CD4-positive, alpha-beta T cell treated with Interleukin-2 at 100 ng/mL for 4 hours (primary cell): ENCODE measurements around the gene BARX1.
"Not testable (repeated sequence)": the region's sequence is repeated elsewhere in the genome, so short reads cannot be mapped to it uniquely, and the experiment has no call there.

Experiments used
- DNase-seq: peaks from one replicate; pipeline ENCODE4 v3.0.0-alpha.2; 2020; ENCODE audit warnings: low spot score

Gene BARX1

DNA sequence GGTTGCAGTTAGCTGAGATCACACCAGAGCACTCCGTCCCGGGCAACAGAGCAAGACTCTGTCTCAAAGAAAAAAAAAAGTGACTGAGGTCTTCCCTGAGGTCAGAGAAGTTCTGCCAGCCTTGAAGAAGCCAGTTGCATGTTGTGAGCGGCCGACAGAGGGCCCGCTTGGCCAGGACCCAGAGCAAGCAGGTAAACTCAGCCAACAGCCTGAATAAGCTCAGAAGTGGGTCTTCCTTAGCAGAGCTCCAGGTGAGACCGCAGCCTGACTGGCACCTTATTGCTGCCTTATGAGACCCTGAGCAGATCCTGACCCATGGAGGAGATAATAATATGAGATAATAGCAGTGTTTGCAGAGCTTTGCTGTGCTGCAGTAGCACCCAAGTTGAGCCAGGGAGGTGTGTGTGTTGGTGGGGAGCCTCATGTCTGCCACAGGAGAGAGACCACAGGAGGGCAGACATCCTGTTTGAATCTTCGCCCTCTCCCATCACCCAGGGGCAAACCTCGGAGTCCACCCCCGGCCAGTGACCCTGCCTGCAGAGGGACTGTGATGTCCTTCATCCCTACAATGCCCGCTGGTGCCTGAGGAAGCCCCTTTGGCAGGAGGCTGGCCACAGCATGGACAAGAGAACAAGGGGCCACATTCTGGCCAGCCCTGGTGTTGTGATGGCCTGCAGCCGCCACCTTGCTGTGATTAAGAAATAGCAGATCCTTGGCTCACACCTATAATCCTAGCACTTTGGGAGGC lies 10.8 kb upstream of the BARX1 start:
- DNase-seq, result no peak

DNA sequence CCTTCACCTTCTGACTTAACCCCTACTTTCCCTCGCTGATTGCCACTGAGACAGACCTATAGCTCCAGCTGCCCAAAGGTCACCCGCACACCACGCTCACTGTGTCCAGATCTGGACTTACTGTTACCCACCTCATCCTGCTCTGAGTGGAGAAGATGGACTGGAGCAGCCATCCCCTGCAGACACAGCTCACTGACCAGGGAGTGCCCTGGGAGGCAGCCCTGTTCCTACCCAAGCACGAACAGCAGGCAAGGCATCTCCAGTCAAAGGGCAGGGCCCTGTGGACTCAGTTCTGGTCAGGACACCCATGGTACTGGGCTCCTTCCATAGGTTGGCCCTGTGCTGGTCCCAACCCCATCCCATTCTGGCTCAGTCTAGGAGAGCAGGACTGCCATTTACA lies 9.5 kb upstream of the BARX1 start:
- no peak for DNase-seq

DNA sequence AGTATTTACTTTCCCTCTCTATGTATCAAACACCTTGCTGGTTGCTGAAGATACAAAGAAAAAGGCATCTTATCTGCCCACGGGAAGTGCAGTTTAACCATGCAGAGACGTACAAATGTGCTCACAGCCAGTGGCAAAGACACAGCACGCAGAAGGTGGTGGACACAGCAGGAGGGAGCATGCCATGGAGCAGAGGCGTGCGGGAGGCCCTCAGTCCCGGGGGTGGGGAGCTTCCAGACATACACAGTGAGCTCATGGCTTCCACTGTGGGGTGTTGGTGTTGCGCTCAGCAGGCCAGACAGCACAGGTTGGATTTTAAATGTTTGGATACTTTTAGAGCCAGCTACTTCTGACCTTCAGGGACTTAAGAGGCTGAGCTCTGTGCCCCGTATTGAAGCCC lies 8.8 kb upstream of the BARX1 start:
- DNase-seq, result no peak

GRCh38 chr9:93963489-93963888 lies 8.3 kb upstream of the BARX1 start:
- DNase-seq, result not testable (repeated sequence)

- peak; percentile 87 for DNase-seq
These were observed 7.6 kb upstream of the BARX1 start for GRCh38 chr9:93962561-93963440.

- DNase-seq, result no peak
These were observed 6.9 kb upstream of the BARX1 start for GRCh38 chr9:93962017-93962416.

- no peak for DNase-seq
These were observed 6.1 kb upstream of the BARX1 start for GRCh38 chr9:93960971-93961841.

DNA sequence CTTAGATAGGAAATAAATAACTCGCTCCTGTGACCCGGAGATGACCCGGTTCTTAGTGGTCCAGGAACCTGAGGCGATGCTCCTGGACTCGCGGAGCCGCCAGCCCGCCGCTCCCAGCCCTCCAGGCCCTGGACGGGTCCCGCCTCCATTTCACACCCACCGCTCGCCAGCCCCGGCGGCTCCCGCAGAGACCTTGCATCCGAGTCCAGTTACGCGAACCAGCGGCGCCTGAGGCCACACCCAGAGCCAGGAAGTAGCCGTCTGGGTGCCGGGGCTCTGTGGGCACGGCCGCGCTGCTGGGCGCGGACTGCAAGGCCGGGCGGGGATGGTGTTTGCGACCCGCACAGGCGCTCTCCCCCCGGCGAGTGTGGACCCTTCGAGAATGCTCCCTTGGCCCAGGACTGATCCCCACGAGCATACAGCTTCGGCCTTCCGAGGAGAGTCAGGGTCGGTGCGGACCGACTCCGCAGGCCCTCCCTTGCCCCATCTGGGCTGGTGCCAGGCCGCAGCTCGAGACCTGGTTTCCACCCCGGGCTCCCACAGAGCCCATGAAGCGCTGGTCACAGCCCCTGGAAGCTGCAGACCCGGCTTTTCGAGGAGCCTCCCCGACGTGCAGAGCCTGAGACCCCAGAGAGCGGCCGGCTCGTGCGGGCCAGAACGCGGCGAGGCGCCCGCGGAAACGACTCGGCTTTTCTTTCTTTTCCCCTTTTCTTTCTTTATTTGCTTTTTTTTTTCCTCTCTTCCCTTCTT lies 5.2 kb upstream of the BARX1 start:
- no peak for DNase-seq

DNA sequence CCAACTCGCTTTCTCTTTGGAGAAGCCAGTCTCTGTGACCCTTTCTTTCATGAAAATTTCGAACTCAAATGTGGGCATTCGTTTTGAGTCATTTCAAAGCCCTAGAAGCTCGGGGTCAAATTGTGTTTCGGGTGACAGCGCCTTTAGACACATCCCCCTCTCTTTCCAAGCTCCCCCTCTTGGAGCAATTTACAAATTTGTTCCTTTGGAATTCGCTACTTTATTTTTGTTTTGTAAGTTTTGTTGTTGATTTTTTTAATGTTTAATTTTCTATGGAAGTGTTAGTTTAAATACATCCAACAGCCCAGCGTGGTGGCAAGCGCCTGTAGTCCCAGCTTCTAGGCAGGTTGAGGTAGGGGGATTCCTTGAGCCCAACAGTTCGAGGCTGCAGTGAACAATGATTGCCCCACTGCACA lies 4.6 kb upstream of the BARX1 start:
- no peak for DNase-seq

GRCh38 chr9:93958819-93959682 lies 3.9 kb upstream of the BARX1 start:
- no peak for DNase-seq

- no peak for DNase-seq
These were observed 3.1 kb upstream of the BARX1 start for GRCh38 chr9:93958121-93958818.

DNA sequence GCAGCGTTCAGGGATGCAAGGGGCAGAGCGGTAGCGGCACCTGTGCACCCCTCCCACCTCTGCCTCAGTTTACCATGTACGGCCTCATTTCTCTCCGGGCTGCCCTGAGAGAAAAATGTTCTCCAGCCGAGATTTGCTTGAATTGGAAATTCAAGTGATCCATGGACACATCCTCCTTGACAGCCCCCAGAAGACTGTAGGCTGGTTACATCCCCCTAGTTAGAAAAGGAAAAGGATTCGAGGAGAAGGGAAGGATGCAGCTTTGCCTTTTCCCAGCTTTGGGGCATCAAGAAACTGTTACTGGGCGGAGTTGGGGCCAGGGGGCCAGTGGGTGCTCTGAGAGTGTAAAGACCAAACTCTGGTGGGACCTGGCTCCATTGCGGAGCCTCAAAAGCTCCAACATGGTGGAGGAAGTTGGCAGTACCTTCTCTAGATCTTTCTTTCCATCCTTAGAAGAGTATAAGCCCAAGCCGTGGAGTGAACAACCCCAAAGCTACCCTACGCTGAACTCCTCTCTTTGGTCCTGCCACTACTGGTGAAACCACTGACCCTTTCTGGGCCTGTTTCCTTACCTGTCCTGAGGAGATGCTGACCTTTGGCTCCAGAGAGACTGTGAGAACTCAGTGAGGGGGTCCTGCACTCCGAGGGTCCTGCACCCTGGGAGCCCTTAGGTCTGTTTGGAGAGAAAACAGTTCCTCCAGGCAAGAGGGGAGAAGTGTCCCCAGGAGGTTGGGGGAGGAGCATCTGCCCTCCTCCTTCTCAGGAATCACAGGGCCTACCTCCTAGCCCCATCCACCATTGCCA lies 1.0 kb upstream of the BARX1 start:
- DNase-seq, result no peak

- no peak for DNase-seq
These were observed 607 bp downstream of the BARX1 start for GRCh38 chr9:93954434-93955061.

DNA sequence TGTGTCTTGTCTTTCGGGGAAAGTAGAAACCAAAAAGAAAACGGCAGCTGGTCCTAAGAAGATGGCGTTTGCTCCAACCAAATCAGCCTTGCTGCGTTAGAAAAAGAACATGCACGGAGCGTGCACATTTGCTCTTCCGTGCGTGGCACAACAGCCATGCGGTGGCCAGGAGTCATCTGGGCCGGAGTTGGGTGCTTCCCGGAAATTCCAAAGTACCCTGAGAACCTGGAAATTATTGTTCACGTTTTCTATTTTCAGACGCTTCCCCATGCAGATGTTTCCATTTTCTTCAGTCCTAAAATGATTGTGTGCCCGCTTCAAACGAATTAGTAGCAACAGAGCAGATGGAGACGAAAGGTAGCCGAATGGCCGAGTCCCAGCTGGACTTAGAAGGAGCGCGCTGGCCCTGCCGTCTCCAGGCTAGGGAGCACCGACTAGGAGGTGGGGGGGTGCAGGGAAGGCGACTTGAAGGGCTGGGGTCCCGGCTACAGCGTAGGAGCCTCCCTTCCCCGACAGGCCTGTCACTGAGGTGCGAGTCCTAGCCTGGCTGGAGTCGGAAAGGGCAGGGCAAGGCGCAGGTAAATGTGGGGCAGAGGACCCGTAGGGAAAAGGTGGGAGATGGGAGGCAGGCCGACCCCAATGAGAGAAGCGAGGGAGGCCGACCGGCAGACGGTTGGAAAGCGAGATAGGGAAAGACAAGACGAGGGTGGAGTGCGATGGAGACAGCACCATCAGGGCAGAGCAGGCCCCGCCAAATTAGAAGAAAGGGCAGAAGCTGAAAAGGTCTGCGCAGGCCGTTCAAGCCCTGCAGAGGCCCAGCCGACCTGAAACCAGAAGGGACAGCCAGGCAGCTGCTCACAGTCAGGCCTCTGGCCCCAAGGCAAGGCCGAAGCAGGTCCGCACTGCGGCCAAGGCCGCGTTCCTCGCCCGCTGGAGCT lies 1.4 kb downstream of the BARX1 start:
- DNase-seq, result no peak

DNA sequence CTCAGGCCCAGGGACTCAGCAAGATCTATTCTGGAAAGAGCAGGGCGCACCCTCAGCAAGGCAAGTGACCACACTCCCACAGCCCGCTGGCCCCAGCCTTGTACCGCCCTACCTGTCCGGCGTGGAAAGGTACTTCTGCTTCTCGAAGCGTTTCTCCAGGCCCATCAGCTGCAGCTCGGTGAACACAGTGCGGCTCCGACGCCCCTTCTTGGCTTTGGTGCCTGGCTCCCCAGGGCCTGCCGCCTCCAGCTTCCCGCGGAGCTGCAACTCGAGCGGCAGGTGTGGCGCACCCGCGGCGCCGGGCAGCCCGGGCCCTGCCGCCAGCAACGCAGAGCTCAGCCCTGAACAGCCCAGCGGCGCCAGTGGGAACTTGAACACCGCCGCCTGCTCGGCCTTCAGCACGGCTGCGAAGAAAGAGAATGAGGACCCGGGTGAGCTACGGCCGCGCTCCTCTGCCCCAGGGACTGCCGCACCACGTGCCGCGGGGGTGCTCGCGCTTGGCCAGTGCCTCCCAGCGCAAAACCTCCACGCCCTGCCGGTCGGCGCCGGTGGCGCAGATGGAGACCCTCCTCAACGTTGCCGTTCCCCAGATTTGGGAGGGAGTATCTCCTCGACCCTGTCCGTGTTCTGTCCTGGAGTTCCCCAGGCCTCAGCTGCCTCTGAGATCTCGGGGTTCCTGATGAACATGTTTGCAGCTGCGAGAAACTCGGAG lies 2.2 kb downstream of the BARX1 start:
- DNase-seq, result no peak

- DNase-seq, result no peak
These were observed 2.9 kb downstream of the BARX1 start for GRCh38 chr9:93952119-93952783.
